ENCODE measurements around the gene RNF150. TPM values are rescaled to one million over a fixed set of nuclear protein-coding genes. Genes with fewer than 3 reads are reported as not detected.
A peak's percentile ranks its signal among the peaks of the same experiment; 100 is the strongest.

RNF150 gene
- total and polyA plus RNA-seq, 2 of the 4 experiments (the other 2 are of a cell fraction) = 6.2 to 18.1 TPM

- TF ChIP-seq RCOR1 (IDR thresholded peaks at IDR 0.05; ENCODE audit: insufficient replicate concordance, low read length) = no peak
Measured at GRCh38 chr4:141047228-141047884, 85.9 kb downstream of the RNF150 start (continued).

DNA sequence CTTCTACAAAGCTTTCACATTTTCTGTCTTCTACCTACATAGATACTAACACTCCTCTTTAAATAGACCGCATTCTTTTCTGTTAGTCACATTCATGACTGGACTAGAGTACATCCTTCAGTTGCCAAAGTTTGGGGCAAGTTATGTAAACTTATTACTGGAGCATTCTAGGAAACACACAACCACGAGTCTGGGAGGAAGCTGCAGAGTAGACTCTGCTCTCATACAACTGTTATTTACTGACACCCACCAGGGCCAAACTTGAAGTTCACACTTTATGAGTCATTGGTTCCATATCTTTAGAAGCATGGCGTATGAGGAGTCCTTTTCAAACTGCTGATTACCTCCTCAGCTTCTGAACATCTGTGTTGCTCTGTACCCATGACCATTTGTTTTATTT, 87.0 kb downstream of the RNF150 start:
- dilution Hi-C loops (cut with HindIII; ENCODE audit: low sequenced_read_pairs, unreplicated experiment) (no loop called here), in situ Hi-C loops (cut with MboI; ENCODE audit: low sequenced_read_pairs) (no loop called here)

More for the DNA sequence above, 87.0 kb downstream of the RNF150 start:
- Histone ChIP-seq H3K27ac (ENCODE audit: insufficient read depth, low read length) (no peak overlapping the region), H2BK20ac (ENCODE audit: low read depth, low read length) (no peak overlapping the region; the same call in 1 of the 2 replicates), H4K5ac (ENCODE audit: low read depth, low read length) (no peak overlapping the region; the same call in 1 of the 2 replicates), H3K56ac (ENCODE audit: extremely low read depth, insufficient read depth, low read length) (no peak overlapping the region), H2AK9ac (replicated peaks; ENCODE audit: low read depth, low read length, poor library complexity) (no peak overlapping the region), H3K36me3 (ENCODE audit: control insufficient read depth, insufficient read depth, low read length) (no peaks in the 10 kb centered on the region), H3K79me1 (ENCODE audit: low read depth in 1 of 2, low read length in 2 of 2) (no peaks in the 10 kb centered on the region), H4K20me1 (ENCODE audit: insufficient read depth, low read length) (no peaks in the 10 kb centered on the region), H3K9me3 (ENCODE audit: control insufficient read depth, insufficient read depth, low read length) (peaks cover 3% of the 10 kb centered on the region), H3K9ac (ENCODE audit: low read depth, low read length) (no peak overlapping the region), H2AK5ac (ENCODE audit: low read depth, low read length) (no peak overlapping the region), H4K8ac (ENCODE audit: low read depth in 2 of 2, low read length in 2 of 2) (no peak overlapping the region), H3K23ac (ENCODE audit: low read depth, low read length) (no peak overlapping the region), H3K4me2 (ENCODE audit: low read depth, low read length) (peak overlapping the region; percentile 61; the same call in 1 of the 2 replicates), H4K91ac (ENCODE audit: insufficient read depth, low read depth, low read length) (no peak overlapping the region), H2BK5ac (ENCODE audit: low read depth, low read length, poor library complexity, severe bottlenecking) (peak overlapping the region; percentile 92), H2BK120ac (ENCODE audit: low read depth, low read length) (no peak overlapping the region), H3K18ac (ENCODE audit: low read depth, low read length) (0 out of 2 replicates have a peak overlapping the region, but pooled peaks have one; percentile 5), H3K4me1 (ENCODE audit: control insufficient read depth, insufficient read depth, low read length) (peaks cover 5% of the 10 kb centered on the region; the same call in 1 of the 2 replicates), H3K9me1 (ENCODE audit: insufficient read depth, low read length) (no peaks in the 10 kb centered on the region), H3K27me3 (ENCODE audit: control insufficient read depth, insufficient read depth, low read length) (no peaks in the 10 kb centered on the region), H2AFZ (replicated peaks; ENCODE audit: low read length, poor library complexity) (no peak overlapping the region), H3K14ac (replicated peaks; ENCODE audit: low read depth, low read length) (no peak overlapping the region), H3K4me3 (ENCODE audit: insufficient read depth, low read depth, low read length) (no peak overlapping the region), H3K4ac (ENCODE audit: low read depth, low read length) (no peak overlapping the region), H2BK15ac (ENCODE audit: low read depth, low read length) (no peak overlapping the region)
- ATAC-seq (ENCODE audit: low read depth) (peak; percentile 97), DNase-seq (peak; percentile 100)
- no TSS peak for BruUV-seq (replicated peaks)
- ChIA-PET POLR2A (ENCODE audit: unreplicated experiment) (no interaction called here), CTCF (no interaction called here)
- TF ChIP-seq USF2 (IDR thresholded peaks at IDR 0.05; ENCODE audit: low read depth, low read length) (no peak), MXI1 (IDR thresholded peaks at IDR 0.05; ENCODE audit: borderline replicate concordance, low read depth, low read length) (peak; percentile 56; the same call in 1 of the 2 replicates), CEBPB (IDR thresholded peaks at IDR 0.05; ENCODE audit: low read depth, low read length) (peak; percentile 86), RAD21 (IDR thresholded peaks at IDR 0.05; ENCODE audit: low read length) (peak; percentile 14; the same call in 1 of the 2 replicates), MAZ (IDR thresholded peaks at IDR 0.05; ENCODE audit: borderline replicate concordance, low read depth, low read length) (no peak; the same call in 1 of the 2 replicates), BHLHE40 (IDR thresholded peaks at IDR 0.05; ENCODE audit: low read depth, low read length) (peak; percentile 83), RCOR1 (IDR thresholded peaks at IDR 0.05; ENCODE audit: insufficient replicate concordance, low read length) (peak; percentile 94), MAFK (IDR thresholded peaks at IDR 0.05; ENCODE audit: low read depth, low read length) (peak; percentile 30; the same call in 1 of the 2 replicates), NFE2L2 (IDR thresholded peaks at IDR 0.05; ENCODE audit: low read depth, low read length) (peak; percentile 34; the same call in 1 of the 2 replicates), FOS (IDR thresholded peaks at IDR 0.05; ENCODE audit: low read depth, low read length) (peak; percentile 93), CHD1 (IDR thresholded peaks at IDR 0.05; ENCODE audit: low read depth, low read length) (no peak)
- TF ChIP-seq, protein P1, sequence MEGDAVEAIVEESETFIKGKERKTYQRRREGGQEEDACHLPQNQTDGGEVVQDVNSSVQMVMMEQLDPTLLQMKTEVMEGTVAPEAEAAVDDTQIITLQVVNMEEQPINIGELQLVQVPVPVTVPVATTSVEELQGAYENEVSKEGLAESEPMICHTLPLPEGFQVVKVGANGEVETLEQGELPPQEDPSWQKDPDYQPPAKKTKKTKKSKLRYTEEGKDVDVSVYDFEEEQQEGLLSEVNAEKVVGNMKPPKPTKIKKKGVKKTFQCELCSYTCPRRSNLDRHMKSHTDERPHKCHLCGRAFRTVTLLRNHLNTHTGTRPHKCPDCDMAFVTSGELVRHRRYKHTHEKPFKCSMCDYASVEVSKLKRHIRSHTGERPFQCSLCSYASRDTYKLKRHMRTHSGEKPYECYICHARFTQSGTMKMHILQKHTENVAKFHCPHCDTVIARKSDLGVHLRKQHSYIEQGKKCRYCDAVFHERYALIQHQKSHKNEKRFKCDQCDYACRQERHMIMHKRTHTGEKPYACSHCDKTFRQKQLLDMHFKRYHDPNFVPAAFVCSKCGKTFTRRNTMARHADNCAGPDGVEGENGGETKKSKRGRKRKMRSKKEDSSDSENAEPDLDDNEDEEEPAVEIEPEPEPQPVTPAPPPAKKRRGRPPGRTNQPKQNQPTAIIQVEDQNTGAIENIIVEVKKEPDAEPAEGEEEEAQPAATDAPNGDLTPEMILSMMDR (conservative IDR thresholded peaks at IDR 0.05; ENCODE audit: low read depth, low read length) = no peak
- WGBS, 2 experiments (ENCODE audit: extremely low coverage in 2 of 2, insufficient read length in 1 of 2) = no CpG with 5 or more reads among the region's 3 CpGs
- intact Hi-C loops (cut with micrococcal nuclease) = loop anchor here (1.0 to 5.0 kb wide), 3 partner anchors 86 to 181 kb away; no protein-coding TSS in a partner anchor
